GM19452 (cell line): ENCODE results near the gene TCF19.

Source experiments
- ATAC-seq: cut with Tn5 transposase; IDR thresholded peaks from one replicate; pipeline ENCODE4 v1.9.1; 2021; ENCODE audit not compliant: unreplicated experiment

Gene TCF19

DNA sequence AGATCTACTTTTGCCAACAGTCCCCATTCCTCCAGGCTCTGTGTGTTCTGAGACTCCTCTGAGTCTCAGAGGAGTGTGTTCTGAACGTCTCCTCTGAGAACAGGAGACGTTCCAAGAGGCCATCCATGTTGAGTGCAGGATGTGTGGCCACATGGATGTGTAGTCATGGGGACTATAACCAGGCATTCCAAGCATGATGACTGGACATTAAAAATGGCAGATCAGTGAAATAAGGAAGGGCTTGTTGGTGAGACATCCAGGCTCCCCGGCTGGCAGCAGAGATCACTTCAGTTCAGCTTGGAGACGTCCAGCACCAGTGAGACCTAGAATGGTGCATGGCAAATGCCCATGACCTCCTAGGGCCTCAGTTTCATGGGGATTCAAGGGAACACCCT, 46.4 kb downstream of the TCF19 start:
- no peak for ATAC-seq

DNA sequence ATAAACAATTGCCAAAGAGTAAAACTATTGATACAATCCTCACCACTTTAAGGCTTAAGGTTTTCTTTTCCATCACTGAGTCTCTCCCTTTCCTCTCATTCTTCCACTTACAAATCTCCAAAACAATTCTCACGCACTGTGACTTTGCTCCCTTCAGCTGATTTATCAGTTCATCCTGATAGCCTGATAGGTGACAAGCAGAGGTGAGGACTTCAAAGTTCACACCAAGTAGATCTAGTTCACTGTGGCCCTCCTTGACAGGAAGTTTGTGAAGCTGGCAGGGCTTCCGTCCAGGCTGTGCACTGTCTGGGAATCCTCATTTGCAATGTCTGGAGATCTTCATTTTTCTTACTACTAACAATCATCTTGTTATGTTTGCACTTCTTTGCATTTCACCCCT, 47.2 kb downstream of the TCF19 start:
- no peak for ATAC-seq

DNA sequence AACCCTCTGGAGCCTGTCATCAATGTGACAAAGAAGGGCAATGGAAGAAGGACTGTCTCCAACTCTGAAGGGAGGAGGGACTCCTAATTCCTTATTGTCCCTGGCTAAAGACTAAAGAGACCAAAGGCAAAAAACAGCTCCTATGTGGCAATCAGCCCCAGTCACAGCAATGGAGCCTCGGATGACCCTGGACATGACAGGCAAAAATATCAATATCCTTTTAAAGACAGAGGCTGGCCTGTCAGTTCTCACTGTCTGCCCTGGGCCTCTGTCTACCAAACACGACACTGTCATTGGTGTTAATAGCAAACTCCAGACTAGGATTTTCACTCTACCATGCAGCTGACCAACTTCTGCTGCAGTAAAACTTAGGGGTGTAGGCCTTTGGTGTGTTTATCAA, 50.1 kb downstream of the TCF19 start:
- ATAC-seq, result no peak

DNA sequence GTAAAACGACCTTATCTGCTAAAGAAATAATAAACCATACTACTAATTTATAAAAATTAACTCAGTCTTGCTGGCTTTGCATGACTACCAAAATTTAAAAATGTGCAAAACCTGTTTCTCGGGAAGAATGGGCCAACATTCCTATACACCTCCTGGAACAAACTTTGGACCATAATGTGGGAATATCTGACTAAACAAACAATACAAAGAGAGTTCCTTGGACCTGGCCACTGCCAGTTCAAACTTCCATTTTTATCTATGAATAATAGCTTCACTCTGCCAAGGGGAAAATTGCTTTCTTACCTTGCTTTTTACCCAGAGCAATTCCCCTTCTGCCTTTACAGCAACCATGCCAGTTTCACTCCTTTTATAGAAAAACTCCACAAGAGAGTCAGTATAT, 50.7 kb downstream of the TCF19 start:
- no peak for ATAC-seq

DNA sequence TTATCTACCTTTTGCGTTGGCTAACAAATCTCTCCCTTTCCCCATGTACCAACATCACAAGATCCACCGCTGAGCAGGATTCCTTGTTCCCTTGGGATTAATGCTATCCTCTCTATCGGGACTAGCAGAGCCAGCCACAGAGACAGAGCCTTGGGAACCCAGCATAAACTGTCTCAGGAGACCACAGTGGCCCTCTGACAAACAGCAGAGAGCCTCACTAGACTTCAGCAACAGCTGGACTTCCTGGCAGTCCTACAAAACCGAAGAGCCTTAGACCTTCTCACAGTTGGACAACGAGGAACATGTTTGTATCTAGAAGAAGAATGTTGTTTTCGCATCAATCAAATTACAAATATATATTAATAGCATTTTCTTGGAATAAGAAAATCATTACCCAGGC, 51.7 kb downstream of the TCF19 start:
- no peak for ATAC-seq

DNA sequence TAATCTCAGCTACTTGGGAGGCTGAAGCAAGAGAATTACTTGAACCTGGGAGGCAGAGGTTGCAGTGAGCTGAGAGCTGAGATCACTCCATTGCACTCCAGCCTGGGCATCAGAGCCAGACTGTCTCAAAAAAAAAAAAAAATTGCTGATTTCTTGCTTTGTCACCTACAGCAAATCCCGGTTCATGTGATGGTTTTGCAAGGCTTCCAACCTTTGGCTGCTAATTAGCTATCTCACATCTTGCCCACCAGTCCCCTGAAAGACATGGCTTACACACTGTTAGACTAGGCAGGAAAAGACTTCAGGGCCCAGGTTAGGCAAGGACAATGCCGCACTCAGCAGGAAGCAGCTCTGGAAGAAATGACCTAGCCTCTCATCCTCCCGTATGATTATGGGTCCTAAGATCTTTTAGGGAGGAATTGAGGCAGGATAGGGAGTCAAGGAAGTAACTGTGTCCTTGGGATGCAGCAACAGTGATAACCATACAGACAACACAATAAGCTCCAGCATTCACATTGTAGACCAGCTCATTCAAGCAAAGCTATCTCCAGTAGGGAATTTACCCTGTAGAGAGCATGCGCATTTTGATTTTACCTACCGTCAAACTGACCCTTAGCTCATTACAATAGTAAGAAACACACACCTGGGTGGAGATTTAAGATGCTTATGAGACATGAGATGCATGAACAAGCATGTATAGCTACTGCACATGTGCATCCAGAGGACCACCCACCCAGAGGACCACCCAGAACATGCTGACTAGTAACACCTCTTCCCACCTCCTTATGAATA, 52.5 kb downstream of the TCF19 start:
- no peak for ATAC-seq
